Activated T-helper 1 cell treated with anti-CD3 and anti-CD28 coated beads, Interleukin-12 subunit alpha, Interleukin-12 subunit beta, Interleukin-2, Interleukin-4 antibody, amounts not matched to agents 30 ng/mL and 10 ng/mL and 1 ng/mL, durations not matched to agents 14 hours and 24 hours and 36 hours (primary cell): ENCODE results near the gene TTF2. TPM values are rescaled to one million over a fixed set of nuclear protein-coding genes. Genes with fewer than 3 reads are reported as not detected.
"Not testable (repeated sequence)": the region's sequence is repeated elsewhere in the genome, so short reads cannot be mapped to it uniquely, and the experiment has no call there.

Experiments used
- DNase-seq: peaks from one replicate; pipeline ENCODE4 v3.0.0; 2021; ENCODE audit warnings: low spot score
- H3K27ac Mint-ChIP-seq: one replicate; pipeline ENCODE4 v1.8.0; 2021; ENCODE audit warnings: mild to moderate bottlenecking, mixed read lengths
- H3K27me3 Mint-ChIP-seq: one replicate; pipeline ENCODE4 v1.8.0; 2022; ENCODE audit warnings: mild to moderate bottlenecking, moderate library complexity, mixed read lengths; ENCODE audit not compliant: insufficient read depth
- H3K36me3 Mint-ChIP-seq: one replicate; pipeline ENCODE4 v1.8.0; 2021; ENCODE audit warnings: low read depth, mixed read lengths
- H3K4me1 Mint-ChIP-seq: one replicate; pipeline ENCODE4 v1.8.0; 2021; ENCODE audit warnings: low read depth, mixed read lengths
- H3K4me3 Mint-ChIP-seq: one replicate; pipeline ENCODE4 v1.8.0; 2021; ENCODE audit warnings: mild to moderate bottlenecking, moderate library complexity, mixed read lengths
- H3K9me3 Mint-ChIP-seq: one replicate; pipeline ENCODE4 v1.8.0; 2021; ENCODE audit warnings: mixed read lengths
- intact Hi-C: fragments of 100-400 bp; cut with micrococcal nuclease; formaldehyde crosslinking; loops from one replicate; pipeline ENCODE4 v1.15.1; 2024
- total RNA-seq: library from RNA; stranded (reverse); gene quantifications from 2 replicates; pipeline ENCODE4 v1.2.3, GENCODE V29; 2022

TTF2 gene
- total RNA-seq, 1 donor from 2014 or later: 103 TPM

- H3K4me3 Mint-ChIP-seq: no peak overlapping the region
- peaks cover 6% of the 10 kb centered on the region for H3K27me3 Mint-ChIP-seq
- no peak overlapping the region for H3K27ac Mint-ChIP-seq
- H3K4me1 Mint-ChIP-seq: no peaks in the 10 kb centered on the region
- no peaks in the 10 kb centered on the region for H3K36me3 Mint-ChIP-seq
- intact Hi-C loops: loop anchor here (1.0 kb wide), 1 partner anchor 48 kb away; no protein-coding TSS in a partner anchor
- DNase-seq: no peak
- no peaks in the 10 kb centered on the region for H3K9me3 Mint-ChIP-seq
Observed at GRCh38 chr1:117138106-117138505, 78.0 kb downstream of the TTF2 start.

- peaks cover 8% of the 10 kb centered on the region for H3K27me3 Mint-ChIP-seq
- no peaks in the 10 kb centered on the region for H3K4me1 Mint-ChIP-seq
- no peak overlapping the region for H3K4me3 Mint-ChIP-seq
- H3K27ac Mint-ChIP-seq: no peak overlapping the region
- no peaks in the 10 kb centered on the region for H3K36me3 Mint-ChIP-seq
- DNase-seq: no peak
- no peaks in the 10 kb centered on the region for H3K9me3 Mint-ChIP-seq
- intact Hi-C loops: loop anchor here (1.0 kb wide), 1 partner anchor 48 kb away; no protein-coding TSS in a partner anchor
Observed at GRCh38 chr1:117138561-117138960, 78.4 kb downstream of the TTF2 start.

GRCh38 chr1:117142200-117142599 is 82.1 kb downstream of the TTF2 start:
- H3K4me3 Mint-ChIP-seq: no peak overlapping the region
- H3K27me3 Mint-ChIP-seq: peaks cover 17% of the 10 kb centered on the region
- H3K27ac Mint-ChIP-seq: no peak overlapping the region
- no peak for DNase-seq
- no peaks in the 10 kb centered on the region for H3K9me3 Mint-ChIP-seq
- no peaks in the 10 kb centered on the region for H3K4me1 Mint-ChIP-seq
- intact Hi-C loops: no loop called here
- no peaks in the 10 kb centered on the region for H3K36me3 Mint-ChIP-seq

GRCh38 chr1:117143172-117143571 is 83.0 kb downstream of the TTF2 start:
- Mint-ChIP-seq H3K4me3 (no peak overlapping the region), H3K36me3 (no peaks in the 10 kb centered on the region), H3K9me3 (no peaks in the 10 kb centered on the region), H3K27me3 (peaks cover 17% of the 10 kb centered on the region), H3K4me1 (no peaks in the 10 kb centered on the region), H3K27ac (no peak overlapping the region)
- intact Hi-C loops: no loop called here
- no peak for DNase-seq

- no peaks in the 10 kb centered on the region for H3K4me1 Mint-ChIP-seq
Observed at GRCh38 chr1:117143871-117144270, 83.7 kb downstream of the TTF2 start.

GRCh38 chr1:117146072-117146471 is 85.9 kb downstream of the TTF2 start:
- H3K4me1 Mint-ChIP-seq: no peaks in the 10 kb centered on the region
- peaks cover 3% of the 10 kb centered on the region for H3K9me3 Mint-ChIP-seq
- intact Hi-C loops: no loop called here
- no peak for DNase-seq
- H3K4me3 Mint-ChIP-seq: no peak overlapping the region
- no peaks in the 10 kb centered on the region for H3K36me3 Mint-ChIP-seq
- no peak overlapping the region for H3K27ac Mint-ChIP-seq
- H3K27me3 Mint-ChIP-seq: peaks cover 11% of the 10 kb centered on the region

More at GRCh38 chr1:117143871-117144270, 83.7 kb downstream of the TTF2 start:
- Mint-ChIP-seq H3K27me3 (peaks cover 17% of the 10 kb centered on the region), H3K4me3 (no peak overlapping the region), H3K27ac (no peak overlapping the region), H3K9me3 (no peaks in the 10 kb centered on the region), H3K36me3 (no peaks in the 10 kb centered on the region)
- no peak for DNase-seq
- intact Hi-C loops: no loop called here

- Mint-ChIP-seq H3K36me3 (no peaks in the 10 kb centered on the region), H3K27me3 (peaks cover 11% of the 10 kb centered on the region), H3K4me1 (no peaks in the 10 kb centered on the region), H3K27ac (no peak overlapping the region), H3K4me3 (no peak overlapping the region), H3K9me3 (peaks cover 8% of the 10 kb centered on the region)
- DNase-seq: no peak
- intact Hi-C loops: no loop called here
Observed at GRCh38 chr1:117146575-117147340, 86.6 kb downstream of the TTF2 start.

GRCh38 chr1:117147341-117147831 is 87.3 kb downstream of the TTF2 start:
- Mint-ChIP-seq H3K27ac (no peak overlapping the region), H3K36me3 (no peaks in the 10 kb centered on the region), H3K4me1 (no peaks in the 10 kb centered on the region), H3K9me3 (peaks cover 9% of the 10 kb centered on the region), H3K4me3 (no peak overlapping the region), H3K27me3 (peaks cover 11% of the 10 kb centered on the region)
- intact Hi-C loops: no loop called here
- DNase-seq: no peak

- Mint-ChIP-seq H3K27me3 (peaks cover 11% of the 10 kb centered on the region), H3K9me3 (peaks cover 9% of the 10 kb centered on the region), H3K36me3 (no peaks in the 10 kb centered on the region), H3K4me3 (no peak overlapping the region), H3K27ac (no peak overlapping the region), H3K4me1 (no peaks in the 10 kb centered on the region)
- intact Hi-C loops: no loop called here
- DNase-seq: no peak
Observed at GRCh38 chr1:117147856-117148588, 87.9 kb downstream of the TTF2 start.

GRCh38 chr1:117150316-117150715 is 90.2 kb downstream of the TTF2 start:
- peaks cover 9% of the 10 kb centered on the region for H3K27me3 Mint-ChIP-seq
- intact Hi-C loops: no loop called here
- H3K4me1 Mint-ChIP-seq: no peaks in the 10 kb centered on the region
- no peak overlapping the region for H3K4me3 Mint-ChIP-seq
- H3K36me3 Mint-ChIP-seq: no peaks in the 10 kb centered on the region
- no peak overlapping the region for H3K27ac Mint-ChIP-seq
- peaks cover 9% of the 10 kb centered on the region for H3K9me3 Mint-ChIP-seq
- no peak for DNase-seq

GRCh38 chr1:117151305-117151704 is 91.2 kb downstream of the TTF2 start:
- intact Hi-C loops, H3K27me3 Mint-ChIP-seq, H3K9me3 Mint-ChIP-seq, H3K4me3 Mint-ChIP-seq, H3K36me3 Mint-ChIP-seq, H3K4me1 Mint-ChIP-seq, H3K27ac Mint-ChIP-seq, DNase-seq: not testable (repeated sequence)
